ENCODE measurements around the gene CPLX4. TPM values are rescaled to one million over a fixed set of nuclear protein-coding genes. Genes with fewer than 3 reads are reported as not detected.

The CPLX4 gene
- total RNA-seq, 1 experiment from 2014 or later = not detected

- TF ChIP-seq MLX (CRISPR knock-in tag; IDR thresholded peaks at IDR 0.05) (no peak), ZNF138 (CRISPR knock-in tag; conservative IDR thresholded peaks at IDR 0.05) (no peak), NFATC4 (CRISPR knock-in tag; IDR thresholded peaks at IDR 0.05) (no peak), CTCF (IDR thresholded peaks at IDR 0.05) (peak; percentile 62; the same call in 1 of the 2 replicates), ZNF263 (CRISPR knock-in tag; IDR thresholded peaks at IDR 0.05; ENCODE audit: low read depth) (no peak), ATF1 (CRISPR knock-in tag; IDR thresholded peaks at IDR 0.05) (no peak)
- DNase-seq (ENCODE audit: low spot score) (peak; percentile 62), ATAC-seq (peak; percentile 91)
- POLR2A ChIA-PET = no interaction called here
- H3K9me3 Mint-ChIP-seq = peaks cover 4% of the 10 kb centered on the region
- H3K4me3 Mint-ChIP-seq = no peak overlapping the region
- CTCF ChIA-PET = interaction anchor here (0.6 to 5.2 kb wide), 21 partner anchors 15 to 574 kb away, joined by 3 to 90 read pairs (median 4); partner anchors contain the start of genes GRP, LMAN1 and RAX
- H3K27me3 Mint-ChIP-seq (ENCODE audit: low read depth) = peaks cover 83% of the 10 kb centered on the region
- no peak overlapping the region for H3K27ac Mint-ChIP-seq
- no peaks in the 10 kb centered on the region; the same call in 1 of the 2 replicates for H3K4me1 Mint-ChIP-seq
- H3K36me3 Mint-ChIP-seq = no peaks in the 10 kb centered on the region
Measured at GRCh38 chr18:59249199-59249774, 69.2 kb downstream of the CPLX4 start.

GRCh38 chr18:59246796-59247195, 71.7 kb downstream of the CPLX4 start:
- peaks cover 5% of the 10 kb centered on the region for H3K9me3 Mint-ChIP-seq
- peaks cover 70% of the 10 kb centered on the region for H3K27me3 Mint-ChIP-seq (ENCODE audit: low read depth)

More at GRCh38 chr18:59246796-59247195, 71.7 kb downstream of the CPLX4 start:
- no peak for ATAC-seq
- Mint-ChIP-seq H3K27ac (no peak overlapping the region), H3K4me1 (no peaks in the 10 kb centered on the region; the same call in 1 of the 2 replicates), H3K36me3 (no peaks in the 10 kb centered on the region), H3K4me3 (no peak overlapping the region)
- POLR2A ChIA-PET = no interaction called here
- CTCF ChIA-PET = interaction anchor here (1.6 to 5.2 kb wide), 2 partner anchors 27 to 156 kb away, joined by 5 to 90 read pairs; partner anchors contain the start of gene RAX
- TF ChIP-seq TEAD1 (CRISPR knock-in tag; IDR thresholded peaks at IDR 0.05) = no peak
- TF ChIP-seq E2F1 (CRISPR knock-in tag; IDR thresholded peaks at IDR 0.05) = no peak
- no peak for TF ChIP-seq NR1H2 (CRISPR knock-in tag; IDR thresholded peaks at IDR 0.05)
- TF ChIP-seq FOXJ3 (CRISPR knock-in tag; IDR thresholded peaks at IDR 0.05; ENCODE audit: borderline replicate concordance) = no peak
- TF ChIP-seq PREB (CRISPR knock-in tag; IDR thresholded peaks at IDR 0.05; ENCODE audit: borderline replicate concordance) = no peak
- no peak for TF ChIP-seq ZNF416 (CRISPR knock-in tag; IDR thresholded peaks at IDR 0.05)
- TF ChIP-seq ELF4 (CRISPR knock-in tag; IDR thresholded peaks at IDR 0.05; ENCODE audit: low read depth) = no peak
- no peak for TF ChIP-seq ZNF232 (CRISPR knock-in tag; IDR thresholded peaks at IDR 0.05)
- TF ChIP-seq KAT7 (CRISPR knock-in tag; IDR thresholded peaks at IDR 0.05; ENCODE audit: borderline replicate concordance) = no peak
- TF ChIP-seq MYBL2 (CRISPR knock-in tag; IDR thresholded peaks at IDR 0.05) = no peak
- no peak for TF ChIP-seq JAZF1 (CRISPR knock-in tag; IDR thresholded peaks at IDR 0.05)
- TF ChIP-seq ARID4B (CRISPR knock-in tag; IDR thresholded peaks at IDR 0.05; ENCODE audit: borderline replicate concordance) = no peak
- TF ChIP-seq TCF7 (CRISPR knock-in tag; IDR thresholded peaks at IDR 0.05; ENCODE audit: low read depth) = no peak
- TF ChIP-seq TEAD4 (CRISPR knock-in tag; IDR thresholded peaks at IDR 0.05) = no peak
- no peak for TF ChIP-seq GTF2I (CRISPR knock-in tag; conservative IDR thresholded peaks at IDR 0.05)
- no peak for TF ChIP-seq HMGA2 (CRISPR knock-in tag; IDR thresholded peaks at IDR 0.05)
- no peak for TF ChIP-seq SMAD4 (CRISPR knock-in tag; IDR thresholded peaks at IDR 0.05)
- no peak for TF ChIP-seq ESRRA (CRISPR knock-in tag; IDR thresholded peaks at IDR 0.05; ENCODE audit: borderline replicate concordance)
- no peak for TF ChIP-seq FOXP1 (CRISPR knock-in tag; IDR thresholded peaks at IDR 0.05; ENCODE audit: borderline replicate concordance)
- no peak for TF ChIP-seq ZBTB43 (CRISPR knock-in tag; IDR thresholded peaks at IDR 0.05)
- no peak for DNase-seq (ENCODE audit: low spot score)
